ENCODE data around the gene FGR.

DNA sequence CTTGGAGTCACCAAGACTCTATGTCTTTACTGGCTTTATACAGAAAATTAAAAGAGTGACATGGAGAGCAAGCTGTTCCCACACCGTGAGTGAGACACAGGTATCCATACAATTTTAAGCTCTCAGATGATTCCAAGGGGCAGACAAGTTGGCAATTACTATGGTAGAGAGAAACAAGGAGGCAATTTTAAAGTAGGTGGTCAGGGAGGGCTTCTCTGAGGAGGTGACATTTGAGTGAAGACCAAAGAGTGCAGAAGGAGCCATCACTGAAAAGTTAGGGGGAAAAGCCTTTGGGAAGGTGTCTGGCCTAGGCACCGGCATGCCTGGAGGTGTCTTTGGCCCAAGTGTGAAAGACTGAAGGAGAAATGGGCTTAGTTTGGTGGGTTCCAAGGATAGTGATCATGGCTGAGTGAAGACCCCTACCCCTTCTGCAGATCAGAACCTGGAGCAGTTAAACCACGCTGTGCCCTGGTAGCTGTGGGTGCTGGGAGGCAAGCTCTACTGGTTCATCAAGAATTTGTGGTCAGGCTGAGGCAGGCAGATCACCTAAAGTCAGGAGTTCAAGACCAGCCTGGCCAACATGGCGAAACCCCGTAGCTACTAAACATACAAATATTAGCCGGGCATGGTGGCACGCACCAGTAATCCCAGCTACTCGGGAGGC lies 26.6 kb upstream of the FGR start:
- TF ChIP-seq CTCF (IDR thresholded peaks at IDR 0.05; ENCODE audit: insufficient read depth, low read length, poor library complexity, severe bottlenecking) (no peak), EZH2phosphoT487 (conservative IDR thresholded peaks at IDR 0.05; ENCODE audit: low read length) (no peak)

Measured in SU-DHL-6 (cell line).